Left hindlimb (tissue), 1 donor: ENCODE results near the gene PTPRQ.

Experiments
- DNase-seq: peaks from one replicate; pipeline ENCODE4 v3.0.0-alpha.2; 2018

The PTPRQ gene

GRCh38 chr12:80576641-80577418, 132.8 kb downstream of the PTPRQ start:
- no peak for DNase-seq

- no peak for DNase-seq
Observed at GRCh38 chr12:80580254-80580653, 136.2 kb downstream of the PTPRQ start.

- no peak for DNase-seq
Observed at GRCh38 chr12:80581783-80582182, 137.7 kb downstream of the PTPRQ start.

DNA sequence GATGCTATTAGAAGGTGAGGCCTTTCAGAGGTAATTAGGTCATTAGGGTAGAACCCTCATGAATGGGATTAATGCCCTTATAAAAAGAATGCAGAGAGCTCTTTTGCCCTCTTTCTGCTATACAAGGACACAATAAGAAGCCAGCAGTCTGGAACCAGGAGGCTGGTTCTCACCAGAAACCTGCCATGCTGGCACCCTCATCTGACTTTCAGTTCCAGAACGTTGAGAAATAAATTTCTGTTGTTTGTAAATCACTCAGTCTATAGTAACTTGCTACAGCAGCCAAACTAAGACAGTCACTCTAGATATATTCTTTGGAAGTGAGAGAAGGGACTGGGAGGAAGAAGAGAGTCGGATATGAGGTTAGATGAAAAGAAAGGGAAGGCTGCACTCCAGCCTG, 138.4 kb downstream of the PTPRQ start:
- DNase-seq: no peak

DNA sequence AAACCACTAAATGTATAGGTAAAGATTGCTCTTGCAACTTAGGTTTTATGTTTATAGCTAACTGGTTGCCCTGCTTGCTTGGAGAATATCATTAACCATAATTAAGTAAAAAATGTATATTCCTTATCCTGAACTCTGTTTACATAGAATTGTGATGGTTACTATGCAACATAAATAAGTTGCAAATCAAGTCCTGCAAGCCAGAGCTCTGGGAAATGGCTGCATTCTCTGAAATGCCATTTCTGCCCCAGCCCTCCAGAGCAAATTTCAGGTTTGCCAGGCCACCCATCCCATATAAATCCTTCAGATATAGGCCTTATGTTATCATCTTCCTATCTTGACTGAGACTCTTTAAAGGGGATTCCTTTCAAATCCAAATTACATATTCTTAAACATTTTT, 145.0 kb downstream of the PTPRQ start:
- DNase-seq: no peak

DNA sequence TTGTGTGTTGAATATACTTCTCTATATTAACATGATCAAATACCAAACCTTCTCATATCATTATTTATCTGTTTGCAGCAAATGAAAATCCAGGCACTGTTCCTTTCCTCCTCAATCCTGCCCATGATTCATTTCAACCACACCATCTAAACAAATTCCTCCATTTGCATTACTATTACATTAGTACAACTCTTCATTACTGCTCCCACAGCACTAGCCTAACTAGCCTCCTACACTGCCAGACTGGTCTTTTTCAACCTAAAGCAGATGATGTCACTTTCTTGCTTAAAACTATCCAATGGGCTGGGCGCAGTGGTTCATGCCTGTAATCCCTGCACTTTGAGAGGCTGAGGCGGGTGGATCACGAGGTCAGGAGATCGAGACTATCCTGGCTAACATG, 146.1 kb downstream of the PTPRQ start:
- DNase-seq: no peak

- no peak for DNase-seq
Observed at GRCh38 chr12:80593766-80594165, 149.7 kb downstream of the PTPRQ start.

- DNase-seq: no peak
Observed at GRCh38 chr12:80596509-80596908, 152.5 kb downstream of the PTPRQ start.

GRCh38 chr12:80598004-80598606, 154.1 kb downstream of the PTPRQ start:
- no peak for DNase-seq

DNA sequence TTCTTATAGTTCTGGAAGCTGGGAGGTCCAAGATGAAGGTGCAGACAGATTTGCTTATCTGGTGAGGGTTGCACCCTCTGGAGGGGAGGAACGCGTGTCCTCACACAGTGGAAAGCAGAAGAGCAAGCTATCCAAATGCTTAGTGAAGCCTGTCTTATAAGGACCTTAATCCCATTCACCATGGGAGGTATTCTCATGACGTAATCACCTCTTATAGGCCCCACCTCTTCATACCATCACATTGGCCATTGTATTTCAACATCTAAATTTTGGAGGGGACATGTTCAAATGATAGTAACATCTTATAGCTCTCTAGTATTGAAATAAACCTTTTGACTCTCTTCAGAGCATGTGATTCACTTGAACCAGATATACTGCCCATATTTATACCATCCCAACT, 158.4 kb downstream of the PTPRQ start:
- no peak for DNase-seq

GRCh38 chr12:80607361-80608135, 163.5 kb downstream of the PTPRQ start:
- no peak for DNase-seq

GRCh38 chr12:80617733-80618132, 173.7 kb downstream of the PTPRQ start:
- no peak for DNase-seq

- DNase-seq: no peak
Observed at GRCh38 chr12:80620281-80620680, 176.2 kb downstream of the PTPRQ start.

- no peak for DNase-seq
Observed at GRCh38 chr12:80622271-80622670, 178.2 kb downstream of the PTPRQ start.

- DNase-seq: no peak
Observed at GRCh38 chr12:80625051-80625450, 181.0 kb downstream of the PTPRQ start.

GRCh38 chr12:80625901-80626300, 181.9 kb downstream of the PTPRQ start:
- DNase-seq: no peak

DNA sequence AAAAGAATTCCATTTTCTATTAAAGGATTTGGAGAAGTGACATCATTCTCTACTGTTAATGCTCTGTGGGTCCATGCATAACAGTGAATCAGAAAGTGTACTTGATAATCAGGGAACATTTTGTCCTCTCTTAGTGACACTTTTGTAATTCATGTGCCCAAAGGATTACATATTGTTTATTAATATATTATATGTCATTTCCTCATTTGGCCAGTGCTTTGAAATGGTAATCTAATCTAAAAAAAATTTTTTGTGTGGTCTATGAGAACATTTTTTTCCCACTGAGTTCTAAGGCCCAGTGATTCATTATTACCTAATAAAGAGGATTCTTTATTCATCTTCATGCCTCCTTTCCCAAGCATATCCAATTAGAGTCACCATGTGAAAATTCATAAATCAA, 183.7 kb downstream of the PTPRQ start:
- DNase-seq: no peak

GRCh38 chr12:80632835-80633234, 188.8 kb downstream of the PTPRQ start:
- DNase-seq: no peak

DNA sequence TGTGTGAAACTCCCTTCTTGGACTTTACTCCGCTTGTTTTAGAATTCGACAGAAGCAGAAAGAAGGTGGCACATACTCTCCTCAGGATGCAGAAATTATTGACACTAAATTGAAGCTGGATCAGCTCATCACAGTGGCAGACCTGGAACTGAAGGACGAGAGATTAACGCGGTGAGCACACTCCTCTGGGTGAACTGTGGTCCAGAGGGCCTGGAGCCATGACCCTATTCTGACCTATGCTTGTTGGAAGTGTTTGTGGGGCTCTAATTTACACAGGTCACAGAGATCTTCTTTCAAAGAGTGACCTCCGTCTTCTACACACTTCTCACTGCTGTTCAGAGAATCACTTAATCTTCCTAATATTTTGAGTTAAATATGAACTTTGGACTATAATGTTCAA, 190.9 kb downstream of the PTPRQ start:
- no peak for DNase-seq

- no peak for DNase-seq
Observed at GRCh38 chr12:80636832-80637231, 192.8 kb downstream of the PTPRQ start.

- no peak for DNase-seq
Observed at GRCh38 chr12:80641936-80642335, 197.9 kb downstream of the PTPRQ start.

DNA sequence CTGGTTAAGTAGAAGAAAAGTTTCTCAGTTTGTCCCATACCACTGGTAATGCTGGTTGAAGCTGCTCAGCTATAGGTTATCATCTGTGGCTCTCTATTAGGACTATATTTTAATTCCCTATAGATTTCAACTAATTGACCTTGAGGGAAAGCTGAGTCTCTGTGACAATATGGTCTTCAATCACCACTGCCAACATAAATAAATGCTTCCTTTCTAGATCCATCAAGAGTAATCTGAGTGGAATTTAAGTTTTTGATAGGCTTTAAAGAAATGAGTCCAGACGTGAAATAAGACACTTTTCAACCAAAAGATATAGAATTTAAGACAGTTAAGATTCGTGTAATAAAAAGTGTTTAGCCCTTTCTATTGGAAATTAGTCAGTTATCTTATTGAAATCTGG, 199.9 kb downstream of the PTPRQ start:
- DNase-seq: no peak

GRCh38 chr12:80648881-80649280, 204.8 kb downstream of the PTPRQ start:
- no peak for DNase-seq

- DNase-seq: no peak
Observed at GRCh38 chr12:80655751-80656150, 211.7 kb downstream of the PTPRQ start.
